ENCODE results near the gene ELMOD1. TPM values are rescaled to one million over a fixed set of nuclear protein-coding genes. Genes with fewer than 3 reads are reported as not detected.

Gene ELMOD1
- total RNA-seq, 1 donor from 2014 or later: 2.3 TPM

DNA sequence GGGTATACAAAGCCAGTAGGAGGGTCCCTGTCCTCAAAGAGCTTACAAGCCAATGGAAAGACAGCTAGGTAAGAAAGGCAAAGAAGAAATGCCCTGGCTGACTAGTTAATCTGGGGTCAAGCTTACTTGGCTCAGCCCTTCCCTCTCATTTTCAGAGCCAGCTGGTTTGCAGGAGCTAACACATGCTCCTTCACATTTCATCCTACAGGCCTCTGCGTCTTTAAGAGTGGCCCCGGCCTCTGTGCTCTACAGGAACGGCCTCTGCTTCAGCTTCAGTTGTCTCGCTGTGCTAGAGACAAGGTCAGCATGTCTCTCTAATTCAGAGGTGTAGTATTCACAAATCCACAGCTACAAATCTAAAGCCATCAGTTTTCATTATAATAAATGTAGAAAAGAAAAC is 40.6 kb upstream of the ELMOD1 start:
- DNase-seq: no peak
- Histone ChIP-seq H3K4me3 (no peak overlapping the region), H3K27ac (replicated peaks) (no peak overlapping the region), H3K4me1 (peaks cover 4% of the 10 kb centered on the region), H3K36me3 (peaks cover 59% of the 10 kb centered on the region), H3K9me3 (replicated peaks) (no peaks in the 10 kb centered on the region), H3K27me3 (ENCODE audit: low read depth) (no peaks in the 10 kb centered on the region)
- intact Hi-C loops (cut with micrococcal nuclease): no loop called here
- TF ChIP-seq, protein P1, sequence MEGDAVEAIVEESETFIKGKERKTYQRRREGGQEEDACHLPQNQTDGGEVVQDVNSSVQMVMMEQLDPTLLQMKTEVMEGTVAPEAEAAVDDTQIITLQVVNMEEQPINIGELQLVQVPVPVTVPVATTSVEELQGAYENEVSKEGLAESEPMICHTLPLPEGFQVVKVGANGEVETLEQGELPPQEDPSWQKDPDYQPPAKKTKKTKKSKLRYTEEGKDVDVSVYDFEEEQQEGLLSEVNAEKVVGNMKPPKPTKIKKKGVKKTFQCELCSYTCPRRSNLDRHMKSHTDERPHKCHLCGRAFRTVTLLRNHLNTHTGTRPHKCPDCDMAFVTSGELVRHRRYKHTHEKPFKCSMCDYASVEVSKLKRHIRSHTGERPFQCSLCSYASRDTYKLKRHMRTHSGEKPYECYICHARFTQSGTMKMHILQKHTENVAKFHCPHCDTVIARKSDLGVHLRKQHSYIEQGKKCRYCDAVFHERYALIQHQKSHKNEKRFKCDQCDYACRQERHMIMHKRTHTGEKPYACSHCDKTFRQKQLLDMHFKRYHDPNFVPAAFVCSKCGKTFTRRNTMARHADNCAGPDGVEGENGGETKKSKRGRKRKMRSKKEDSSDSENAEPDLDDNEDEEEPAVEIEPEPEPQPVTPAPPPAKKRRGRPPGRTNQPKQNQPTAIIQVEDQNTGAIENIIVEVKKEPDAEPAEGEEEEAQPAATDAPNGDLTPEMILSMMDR (IDR thresholded peaks at IDR 0.05; ENCODE audit: borderline replicate concordance): no peak

DNA sequence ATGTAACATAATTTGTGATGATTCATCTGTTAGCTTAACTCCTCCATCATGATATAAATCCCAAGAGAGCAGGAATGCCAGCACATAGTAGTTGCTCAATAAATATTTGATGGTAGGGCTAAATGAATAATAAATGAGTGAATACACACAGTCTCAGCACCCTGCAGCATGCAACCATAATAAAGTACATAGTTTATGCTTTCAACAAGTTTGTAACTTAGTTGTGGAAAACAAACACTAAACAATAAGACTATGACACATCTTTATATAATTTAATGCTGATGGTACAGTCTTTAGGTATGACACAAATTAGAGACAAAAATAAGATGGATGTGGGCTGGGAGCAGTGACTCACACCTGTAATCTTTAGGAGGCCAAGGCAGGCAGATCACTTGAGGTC is 29.3 kb upstream of the ELMOD1 start:
- intact Hi-C loops (cut with micrococcal nuclease): no loop called here
- Histone ChIP-seq H3K9me3 (replicated peaks) (no peaks in the 10 kb centered on the region), H3K4me3 (no peak overlapping the region), H3K27ac (replicated peaks) (no peak overlapping the region), H3K27me3 (ENCODE audit: low read depth) (no peaks in the 10 kb centered on the region), H3K36me3 (peaks cover 19% of the 10 kb centered on the region), H3K4me1 (peaks cover 43% of the 10 kb centered on the region)
- DNase-seq: no peak
- TF ChIP-seq, protein P1 (IDR thresholded peaks at IDR 0.05; ENCODE audit: borderline replicate concordance): no peak

GRCh38 chr11:107562647-107563208 is 28.2 kb upstream of the ELMOD1 start:
- Histone ChIP-seq H3K4me3 (no peak overlapping the region), H3K36me3 (peaks cover 16% of the 10 kb centered on the region), H3K4me1 (peaks cover 43% of the 10 kb centered on the region), H3K27me3 (ENCODE audit: low read depth) (no peaks in the 10 kb centered on the region), H3K27ac (replicated peaks) (no peak overlapping the region), H3K9me3 (replicated peaks) (no peaks in the 10 kb centered on the region)
- intact Hi-C loops (cut with micrococcal nuclease): no loop called here
- TF ChIP-seq, protein P1 (IDR thresholded peaks at IDR 0.05; ENCODE audit: borderline replicate concordance): no peak
- no peak for DNase-seq

GRCh38 chr11:107563702-107564101 is 27.2 kb upstream of the ELMOD1 start:
- DNase-seq: no peak
- Histone ChIP-seq H3K9me3 (replicated peaks) (no peaks in the 10 kb centered on the region), H3K4me1 (peaks cover 43% of the 10 kb centered on the region), H3K36me3 (peaks cover 11% of the 10 kb centered on the region), H3K27me3 (ENCODE audit: low read depth) (no peaks in the 10 kb centered on the region), H3K4me3 (no peak overlapping the region), H3K27ac (replicated peaks) (peak overlapping the region; percentile 41)
- TF ChIP-seq, protein P1 (IDR thresholded peaks at IDR 0.05; ENCODE audit: borderline replicate concordance): peak; percentile 64
- intact Hi-C loops (cut with micrococcal nuclease): no loop called here

DNA sequence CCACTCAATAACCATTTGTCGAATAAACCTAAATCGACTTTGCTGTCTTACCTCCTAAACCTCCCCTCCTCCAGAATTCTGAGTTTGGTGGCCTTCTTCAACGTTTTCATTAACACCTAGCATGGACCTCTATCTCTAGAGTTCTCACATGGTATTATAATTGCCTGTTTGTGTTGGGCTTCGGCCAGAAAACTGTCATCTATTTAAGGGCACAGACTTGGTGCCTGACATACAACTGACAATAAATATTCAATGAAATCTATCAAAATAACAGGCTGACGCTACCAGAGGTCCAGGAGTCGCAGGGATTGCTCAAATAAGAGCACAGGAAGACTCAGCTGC is 26.1 kb upstream of the ELMOD1 start:
- no peak for DNase-seq

More for the DNA sequence above, 26.1 kb upstream of the ELMOD1 start:
- H3K9me3 ChIP-seq (replicated peaks): no peaks in the 10 kb centered on the region
- intact Hi-C loops (cut with micrococcal nuclease): no loop called here
- H3K27ac ChIP-seq (replicated peaks): peak overlapping the region; percentile 89
- H3K4me3 ChIP-seq: peak overlapping the region; percentile 94
- H3K4me1 ChIP-seq: peaks cover 43% of the 10 kb centered on the region
- TF ChIP-seq, protein P1 (IDR thresholded peaks at IDR 0.05; ENCODE audit: borderline replicate concordance): no peak
- H3K27me3 ChIP-seq (ENCODE audit: low read depth): peaks cover 11% of the 10 kb centered on the region
- H3K36me3 ChIP-seq: peaks cover 5% of the 10 kb centered on the region
